ENCODE results near the gene IER3IP1.
A peak's percentile ranks its signal among the peaks of the same experiment; 100 is the strongest.
"Not testable (repeated sequence)": the region's sequence is repeated elsewhere in the genome, so short reads cannot be mapped to it uniquely, and the experiment has no call there.

IER3IP1 gene

GRCh38 chr18:47175898-47176575, at the start of gene IER3IP1:
IER3IP1 (minus strand) TSS chr18:47176364; CDS start chr18:47176277, 87 bp downstream.
- peak; percentile 92 for DNase-seq

- DNase-seq: peak; percentile 64
Observed at GRCh38 chr18:47215554-47216138, 39.5 kb upstream of the IER3IP1 start.

DNA sequence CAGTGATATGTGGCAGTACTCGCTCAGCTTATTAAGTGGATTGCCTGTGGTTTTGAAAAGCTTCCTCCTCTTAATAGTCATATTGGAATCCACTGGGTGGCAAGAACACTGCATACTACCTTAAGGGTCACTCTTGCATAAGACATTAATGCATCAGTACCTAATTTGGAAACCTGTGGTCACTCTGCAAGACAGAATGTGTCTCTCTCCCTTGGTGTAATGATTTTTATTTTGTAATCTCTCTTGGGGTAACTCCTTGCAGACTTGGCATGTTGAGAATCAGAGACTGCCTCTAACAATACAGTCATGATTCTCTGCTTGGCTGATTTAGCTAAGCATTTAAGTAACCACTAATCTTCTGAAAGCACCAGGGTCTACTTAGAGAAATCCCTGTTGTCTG, 33.0 kb upstream of the IER3IP1 start:
- DNase-seq: no peak

DNA sequence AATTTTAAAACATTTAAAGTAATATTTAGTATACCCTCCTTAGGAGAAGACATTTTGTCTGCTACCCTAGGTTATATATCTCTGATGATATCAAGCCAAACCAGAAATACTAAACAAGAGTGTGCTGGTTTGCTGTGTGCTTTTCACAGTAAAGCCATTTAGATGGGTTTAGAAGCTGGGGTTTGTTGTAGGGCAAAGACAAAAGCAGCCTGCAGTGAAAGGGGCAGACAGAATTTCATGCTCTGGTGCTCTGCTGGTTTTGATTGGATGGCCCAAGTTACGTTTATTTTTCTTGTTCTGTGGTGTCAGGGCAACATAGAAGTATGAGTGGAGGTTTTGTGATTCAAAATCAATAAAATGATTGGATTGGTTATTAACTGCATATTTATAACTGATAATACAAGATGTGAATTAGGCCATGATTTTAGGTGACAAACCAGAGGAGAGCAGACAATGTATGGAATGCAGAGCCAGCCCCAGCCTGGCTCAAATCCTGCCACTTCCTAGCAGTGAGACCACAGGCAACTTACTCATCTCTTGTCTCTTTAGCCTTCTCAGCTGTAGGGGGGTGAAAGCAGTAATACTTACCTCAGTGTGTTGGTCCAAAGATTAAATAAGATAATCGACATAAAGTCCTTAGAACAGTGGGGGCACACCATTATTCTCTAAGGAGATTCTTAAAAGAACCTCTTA, 30.9 kb upstream of the IER3IP1 start:
- peak; percentile 25 for DNase-seq

DNA sequence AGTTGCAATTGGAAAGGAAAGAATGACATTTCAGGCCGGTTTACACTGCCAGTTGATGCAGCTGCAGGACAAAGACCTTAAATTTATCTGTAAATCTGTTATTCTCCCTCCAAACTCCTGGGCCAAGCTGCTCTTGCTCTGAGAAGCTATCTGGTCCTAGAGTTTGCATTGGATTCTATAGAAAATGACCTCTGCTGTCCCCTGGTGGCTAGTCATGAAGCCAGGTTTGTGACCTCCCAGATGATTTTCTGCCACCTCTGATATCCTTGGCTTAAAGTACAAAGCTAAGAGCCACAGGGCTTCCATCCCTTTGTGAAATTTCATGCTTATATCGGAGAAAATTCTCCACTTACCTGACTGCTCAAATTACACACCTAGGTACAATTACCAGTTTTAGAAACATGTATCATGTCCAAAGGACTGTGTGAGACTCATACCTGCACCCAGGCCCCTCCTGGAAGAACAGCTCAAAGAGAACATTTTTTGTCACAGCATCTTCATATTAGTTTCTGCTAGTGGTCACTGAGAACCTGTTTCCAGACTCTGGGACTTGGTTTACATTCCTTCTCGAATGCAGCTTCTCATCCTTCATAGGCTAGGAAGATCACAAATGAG, 28.9 kb upstream of the IER3IP1 start:
- DNase-seq: no peak

GRCh38 chr18:47203626-47204464, 27.7 kb upstream of the IER3IP1 start:
- no peak for DNase-seq

DNA sequence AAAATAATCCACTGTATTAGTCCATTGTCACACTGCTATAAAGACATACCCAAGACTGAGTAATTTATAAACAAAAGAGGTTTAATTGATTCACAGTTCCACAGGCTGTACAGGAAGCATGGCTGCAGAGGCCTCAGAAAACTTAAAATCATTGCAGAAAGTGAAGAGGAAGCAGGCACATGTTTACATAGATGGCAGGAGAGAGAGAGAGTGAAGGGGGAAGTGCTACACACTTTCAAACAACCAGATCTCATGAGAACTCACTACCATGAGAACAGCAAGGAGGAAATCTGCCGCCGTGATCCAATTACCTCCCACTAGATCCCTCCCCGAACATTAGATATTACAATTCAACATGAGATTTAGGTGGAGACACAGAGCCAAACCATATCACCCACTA, 19.8 kb upstream of the IER3IP1 start:
- DNase-seq: not testable (repeated sequence)

DNA sequence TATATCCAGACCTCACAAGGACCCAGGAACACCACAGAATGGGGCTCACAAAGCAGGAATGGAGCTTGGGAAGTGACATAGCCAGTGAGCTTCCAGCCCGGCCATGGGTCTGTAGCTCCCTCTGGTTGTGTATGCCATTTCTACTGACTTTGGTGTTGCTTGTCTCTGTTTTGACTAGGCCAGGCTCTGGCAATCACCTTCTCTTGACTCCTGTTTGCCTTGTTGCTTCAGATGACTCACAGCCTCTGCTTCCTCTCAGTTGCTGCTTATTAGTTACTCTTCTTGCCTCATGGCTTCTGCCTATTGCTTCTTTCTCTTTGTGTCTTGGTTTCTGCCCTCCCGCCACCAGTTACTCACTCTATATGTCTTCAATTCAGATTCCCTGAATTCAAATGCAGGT, 15.8 kb upstream of the IER3IP1 start:
- DNase-seq: no peak

- DNase-seq: no peak
Observed at GRCh38 chr18:47187721-47188120, 11.6 kb upstream of the IER3IP1 start.

GRCh38 chr18:47184419-47185050, 8.4 kb upstream of the IER3IP1 start:
- DNase-seq: no peak

DNA sequence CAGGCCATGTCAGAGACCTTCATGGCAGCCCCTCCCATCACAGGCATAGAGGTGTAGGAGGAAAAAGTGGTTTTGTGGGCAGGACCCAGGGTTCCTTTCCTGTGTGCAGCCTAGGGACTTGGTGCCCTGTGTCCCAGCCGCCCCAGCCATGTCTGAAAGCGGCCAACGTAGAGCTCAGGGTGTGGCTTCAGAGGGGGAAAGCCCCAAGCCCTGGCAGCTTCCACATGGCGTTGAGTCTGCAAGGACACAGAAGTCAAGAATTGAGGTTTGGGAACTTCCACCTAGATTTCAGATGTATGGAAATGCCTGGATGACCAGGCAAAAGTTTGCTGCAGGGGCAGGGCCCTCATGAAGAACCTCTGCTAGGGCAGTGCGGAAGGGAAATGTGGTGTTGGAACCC, 6.0 kb upstream of the IER3IP1 start:
- not testable (repeated sequence) for DNase-seq

GRCh38 chr18:47180765-47181164, 4.6 kb upstream of the IER3IP1 start:
- no peak for DNase-seq

DNA sequence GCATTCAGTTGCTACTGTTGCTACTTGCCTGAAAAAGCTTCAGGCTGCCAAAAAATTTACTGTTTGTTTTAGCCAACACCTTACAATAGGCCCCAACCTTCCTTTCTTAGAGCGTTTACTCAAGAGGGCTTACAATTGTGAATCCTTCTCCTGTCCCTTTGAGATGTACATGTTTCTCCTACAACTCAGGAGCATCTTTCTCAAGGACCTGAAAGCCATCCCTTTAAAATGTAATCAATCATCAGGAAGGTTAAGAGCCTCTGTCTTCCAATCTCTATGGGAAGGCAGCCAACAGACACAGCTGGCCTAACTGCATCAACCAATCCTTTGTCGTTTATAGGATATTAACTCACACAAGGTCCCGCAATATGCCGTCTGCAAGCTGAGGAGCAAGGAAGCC, 3.4 kb upstream of the IER3IP1 start:
- DNase-seq: peak; percentile 53

- no peak for DNase-seq
Observed at GRCh38 chr18:47175283-47175897, 774 bp downstream of the IER3IP1 start.

DNA sequence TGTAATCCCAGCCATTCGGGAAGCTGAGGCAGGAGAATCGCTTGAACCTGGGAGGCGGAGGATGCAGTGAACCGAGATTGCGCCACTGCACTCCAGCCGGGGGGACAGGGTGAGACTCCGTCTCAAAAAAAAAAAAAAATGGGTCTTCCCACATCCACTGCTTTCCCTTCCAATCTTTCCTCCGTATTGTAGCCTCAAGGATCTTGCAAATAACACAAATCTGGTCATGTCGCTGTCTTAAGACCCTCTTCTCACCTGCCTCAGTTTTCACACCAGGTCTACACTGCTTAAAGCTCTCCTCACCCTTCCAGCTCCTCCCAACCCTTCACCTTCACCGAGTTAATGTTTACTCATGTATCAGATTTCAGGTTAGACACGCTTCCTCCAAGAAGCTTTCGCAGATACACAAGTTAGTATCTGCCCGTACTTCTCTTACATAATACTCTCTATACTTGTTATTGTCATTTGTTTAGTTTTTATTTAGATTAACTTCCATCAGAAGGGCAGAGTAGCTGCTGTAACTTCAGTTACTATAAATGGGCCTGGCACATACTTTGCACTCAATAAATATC, 1.5 kb downstream of the IER3IP1 start:
- DNase-seq: no peak

DNA sequence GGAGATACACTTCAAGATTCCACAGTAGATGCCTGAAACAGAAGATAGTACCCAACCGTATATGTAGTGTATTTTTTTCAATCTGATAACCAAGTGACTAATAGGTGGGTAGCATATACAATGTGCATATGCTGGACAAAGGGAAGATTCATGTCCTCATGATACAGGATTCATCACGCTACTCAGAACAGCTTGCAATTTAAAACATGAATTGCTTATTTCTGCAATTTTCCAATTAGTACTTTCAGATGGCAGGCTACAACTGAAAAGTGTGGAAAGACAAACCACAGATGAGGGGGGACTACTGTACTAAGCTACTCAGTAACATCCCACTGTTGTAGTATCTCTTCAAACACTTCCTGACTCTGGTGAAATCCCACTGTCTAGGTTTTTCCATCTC, 3.7 kb downstream of the IER3IP1 start:
- no peak for DNase-seq

DNA sequence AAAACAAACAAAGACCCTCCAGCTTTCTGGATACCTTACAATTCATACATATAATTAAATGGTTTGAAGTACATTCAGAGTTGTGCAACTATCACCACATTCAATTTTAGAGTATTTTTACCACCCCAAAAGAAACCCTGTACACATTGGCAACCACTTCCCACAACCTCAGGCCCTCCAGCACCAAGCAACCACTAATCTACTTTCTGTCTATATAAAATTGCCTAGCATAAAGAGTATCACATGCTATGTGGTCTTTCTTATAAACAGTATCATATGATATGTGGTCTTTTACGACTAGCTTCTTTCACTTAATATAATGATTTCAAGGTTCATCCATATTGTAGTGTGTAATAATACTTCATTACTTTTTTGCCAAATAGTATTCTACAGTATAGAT, 7.3 kb downstream of the IER3IP1 start:
- no peak for DNase-seq

DNA sequence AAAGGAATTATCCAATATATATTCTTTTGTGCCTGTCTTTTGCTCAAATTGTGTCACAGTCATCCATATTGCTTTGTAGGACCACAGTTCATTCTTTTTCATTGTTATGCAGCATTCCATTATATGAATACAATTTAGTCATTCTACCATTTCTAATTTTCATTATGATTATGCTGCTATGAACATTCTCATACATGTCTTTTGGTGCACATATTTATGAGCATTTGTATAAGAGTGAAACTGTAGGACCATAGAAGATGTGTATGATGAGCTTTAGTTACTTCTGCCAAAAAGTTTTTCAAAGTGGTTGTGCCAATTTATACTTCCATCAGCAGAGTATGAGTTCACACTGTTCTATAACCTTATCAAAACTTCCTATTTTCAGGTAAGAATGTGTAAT, 7.7 kb downstream of the IER3IP1 start:
- no peak for DNase-seq

- DNase-seq: no peak
Observed at GRCh38 chr18:47166294-47166693, 9.9 kb downstream of the IER3IP1 start.

DNA sequence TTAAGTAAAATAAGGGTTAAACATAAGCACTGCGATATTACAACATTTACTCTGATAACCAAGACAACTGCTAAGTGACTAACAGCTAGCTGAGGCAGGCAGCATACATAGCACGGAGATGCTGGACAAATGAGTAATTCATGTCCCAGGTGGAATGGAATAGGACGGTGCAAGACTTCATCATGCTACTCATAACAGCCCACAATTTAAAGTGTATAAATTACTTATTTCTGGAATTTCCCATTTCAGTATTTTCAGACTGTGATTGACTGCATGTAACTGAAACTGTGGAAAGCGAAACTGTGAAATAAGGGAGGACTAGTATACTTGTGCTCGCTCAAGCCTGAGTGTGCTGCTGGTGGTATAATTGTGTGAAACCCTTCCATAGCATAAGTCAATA, 12.9 kb downstream of the IER3IP1 start:
- no peak for DNase-seq

- no peak for DNase-seq
Observed at GRCh38 chr18:47160256-47160655, 15.9 kb downstream of the IER3IP1 start.

DNA sequence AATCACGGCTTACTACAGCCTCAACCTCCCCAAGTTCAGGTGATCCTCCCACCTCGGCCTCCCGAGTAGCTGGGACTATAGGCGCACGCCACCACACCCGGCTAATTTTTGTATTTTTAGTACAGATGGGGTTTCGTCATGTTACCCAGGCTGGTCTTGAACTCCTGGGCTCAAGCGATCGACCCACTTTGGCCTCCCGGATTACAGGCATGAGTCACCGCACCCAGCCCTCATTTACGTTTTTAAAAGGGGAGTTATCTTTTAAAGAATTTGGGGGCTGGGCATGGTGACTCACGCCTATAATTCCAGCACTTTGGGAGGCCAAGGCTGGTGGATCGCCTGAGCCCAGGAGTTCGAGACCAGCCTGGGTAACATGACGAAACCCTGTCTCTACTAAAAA, 17.8 kb downstream of the IER3IP1 start:
- not testable (repeated sequence) for DNase-seq

Measured in NCI-H2227 treated with DMSO at 0.1 percent for 48 hours (cell line).